NOMO-1 (cell line): Measurements from ENCODE around the gene FOXP3.
"Not testable (repeated sequence)": the region's sequence is repeated elsewhere in the genome, so short reads cannot be mapped to it uniquely, and the experiment has no call there.

Source experiments
- DNase-seq, 2 experiments: peaks; one replicate each; lab custom pipeline; 2025; ENCODE audit not compliant: unreplicated experiment in 2 of 2; lab: John Stamatoyannopoulos, UW

Gene FOXP3, protein sequence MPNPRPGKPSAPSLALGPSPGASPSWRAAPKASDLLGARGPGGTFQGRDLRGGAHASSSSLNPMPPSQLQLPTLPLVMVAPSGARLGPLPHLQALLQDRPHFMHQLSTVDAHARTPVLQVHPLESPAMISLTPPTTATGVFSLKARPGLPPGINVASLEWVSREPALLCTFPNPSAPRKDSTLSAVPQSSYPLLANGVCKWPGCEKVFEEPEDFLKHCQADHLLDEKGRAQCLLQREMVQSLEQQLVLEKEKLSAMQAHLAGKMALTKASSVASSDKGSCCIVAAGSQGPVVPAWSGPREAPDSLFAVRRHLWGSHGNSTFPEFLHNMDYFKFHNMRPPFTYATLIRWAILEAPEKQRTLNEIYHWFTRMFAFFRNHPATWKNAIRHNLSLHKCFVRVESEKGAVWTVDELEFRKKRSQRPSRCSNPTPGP

GRCh38 chrX:49264460-49264859 is at the start of gene FOXP3:
TSS of gene FOXP3 (minus strand) at chrX:49264710. CDS start at chrX:49258505, 6,205 bp downstream.
- DNase-seq, result no peak

DNA sequence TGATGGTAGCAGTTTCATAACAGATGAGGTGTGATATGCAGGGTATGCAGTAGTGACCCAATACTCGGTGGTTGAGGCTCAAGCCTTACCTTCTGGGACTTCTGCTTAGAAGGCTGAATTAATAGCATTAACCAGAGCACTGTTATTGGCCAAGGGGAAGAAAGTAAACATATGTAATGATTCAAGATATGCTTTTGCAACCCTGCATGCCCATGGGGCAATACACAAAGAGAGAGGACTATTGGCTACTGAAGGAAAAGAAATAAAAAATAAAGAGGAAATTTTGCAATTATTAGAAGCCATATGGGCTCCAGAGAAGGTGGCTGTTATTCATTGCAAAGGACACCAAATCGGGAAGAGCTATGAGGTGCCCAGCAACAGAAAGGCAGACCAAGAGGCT is 47.7 kb upstream of the FOXP3 start:
- DNase-seq, result peak; percentile 23 to 37

DNA sequence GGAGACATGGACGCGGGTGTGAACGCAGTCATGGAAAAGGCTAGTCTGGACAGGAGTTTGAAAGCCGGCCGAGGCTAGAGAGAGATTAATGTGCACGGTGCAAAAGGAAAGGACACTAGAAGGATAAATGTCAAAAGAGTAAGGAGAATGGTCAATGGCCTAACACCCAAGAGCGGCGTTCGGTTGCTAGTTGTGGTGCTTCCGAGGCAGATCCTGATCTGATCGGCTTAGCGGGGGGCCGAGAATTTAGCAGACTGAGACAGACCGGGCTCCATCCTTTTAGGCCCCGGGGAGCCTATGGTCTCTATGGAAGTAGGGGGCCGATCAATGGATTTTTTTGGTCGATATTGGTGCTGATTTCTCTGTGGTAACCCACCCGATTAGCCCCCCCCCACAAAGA is 45.9 kb upstream of the FOXP3 start:
- DNase-seq, result no peak

- DNase-seq, result peak in 1 of 2 experiments; percentile 45
Measured at GRCh38 chrX:49309401-49309981, 45.0 kb upstream of the FOXP3 start.

GRCh38 chrX:49308604-49309269 is 44.2 kb upstream of the FOXP3 start:
- peak; percentile 41 to 46 for DNase-seq

GRCh38 chrX:49307775-49308174 is 43.3 kb upstream of the FOXP3 start:
- not testable (repeated sequence) for DNase-seq

GRCh38 chrX:49303346-49303745 is 38.8 kb upstream of the FOXP3 start, which contains the start of gene GAGE10:
TSS of gene GAGE10 (plus strand) at chrX:49303646. CDS start at chrX:49304860, 1,214 bp downstream.
- DNase-seq, result no peak

DNA sequence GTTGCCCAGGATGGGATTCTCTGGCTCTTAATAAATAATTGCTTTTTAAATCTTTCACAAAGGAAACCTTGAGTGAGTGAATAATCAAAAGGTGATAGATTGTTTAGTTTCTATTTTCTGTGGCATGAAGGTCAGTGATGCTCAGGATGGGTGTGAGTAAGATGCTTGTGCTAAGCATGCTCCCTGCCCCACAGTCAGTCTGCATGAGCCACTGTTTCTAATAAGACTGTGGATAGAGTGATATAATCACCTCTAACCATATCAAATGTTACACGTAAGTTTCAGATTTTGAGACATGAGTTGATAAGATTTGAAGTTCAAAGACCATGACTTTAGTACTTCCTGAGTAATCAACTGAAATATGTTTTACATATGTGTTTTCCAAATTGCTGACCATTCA is 36.2 kb upstream of the FOXP3 start:
- no peak for DNase-seq

DNA sequence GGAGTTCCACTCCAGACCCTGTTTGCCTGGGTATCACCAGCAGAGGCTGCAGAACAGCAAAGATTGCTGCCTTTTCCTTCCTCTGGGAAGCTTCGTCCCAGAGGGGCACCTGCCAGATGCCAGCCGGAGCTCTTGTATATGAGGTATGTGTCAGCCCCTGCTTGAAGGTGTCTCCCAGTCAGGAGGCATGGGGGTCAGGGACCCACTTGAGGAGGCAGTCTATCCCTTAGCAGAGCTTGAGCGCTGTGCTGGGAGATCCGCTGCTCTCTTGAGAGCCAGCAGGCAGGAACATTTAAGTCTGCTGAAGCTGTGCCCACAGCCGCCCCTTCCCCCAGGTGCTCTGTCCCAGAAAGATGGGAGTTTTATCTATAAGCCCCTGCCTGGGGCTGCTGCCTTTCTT is 34.8 kb upstream of the FOXP3 start:
- DNase-seq, result not testable (repeated sequence)

DNA sequence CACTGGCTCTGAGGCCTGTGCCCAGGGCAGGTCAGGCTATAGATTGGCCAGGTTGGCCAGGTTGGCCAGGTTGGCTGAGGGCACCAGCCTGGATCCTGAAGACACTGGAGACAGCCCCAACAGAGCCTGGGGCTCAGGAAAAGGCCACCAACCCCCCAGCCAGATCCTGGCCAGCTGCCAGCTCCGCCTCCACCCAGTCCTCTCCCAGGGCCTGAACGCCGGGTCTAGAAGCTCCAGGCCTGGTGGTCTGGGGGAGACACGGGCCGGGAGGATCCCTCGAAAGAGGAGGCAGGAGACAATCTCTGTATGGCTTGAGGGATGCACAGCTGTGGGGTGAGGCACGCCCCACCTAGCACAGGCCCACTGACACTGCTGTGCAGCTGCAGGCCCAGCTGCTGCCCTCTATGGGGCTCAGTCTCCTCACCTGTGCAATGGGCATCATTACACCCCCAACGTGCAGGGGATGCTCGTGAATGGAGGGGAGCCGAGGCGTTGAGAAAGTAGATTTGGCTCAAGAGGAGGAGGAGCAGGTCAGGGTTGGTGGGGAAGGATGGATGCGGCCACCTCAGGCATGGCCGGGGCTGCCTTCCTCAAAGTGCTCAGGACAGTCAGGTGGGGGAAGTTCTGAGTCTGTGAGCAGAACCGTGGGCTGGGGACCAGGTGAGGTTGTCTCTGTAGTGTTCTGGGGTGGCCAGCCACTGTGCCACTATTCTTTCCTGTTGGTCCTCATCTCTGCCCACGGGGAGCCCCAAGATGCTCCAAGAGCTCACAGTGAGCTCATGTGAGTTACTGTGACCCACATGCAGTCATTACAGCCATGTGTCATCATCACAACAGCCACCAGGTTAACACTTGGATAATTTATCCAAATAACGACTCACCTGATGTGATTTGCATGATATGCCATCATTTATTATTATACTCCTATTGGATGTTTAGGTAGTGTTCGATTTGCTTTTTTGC is 28.2 kb upstream of the FOXP3 start:
- DNase-seq, result no peak

DNA sequence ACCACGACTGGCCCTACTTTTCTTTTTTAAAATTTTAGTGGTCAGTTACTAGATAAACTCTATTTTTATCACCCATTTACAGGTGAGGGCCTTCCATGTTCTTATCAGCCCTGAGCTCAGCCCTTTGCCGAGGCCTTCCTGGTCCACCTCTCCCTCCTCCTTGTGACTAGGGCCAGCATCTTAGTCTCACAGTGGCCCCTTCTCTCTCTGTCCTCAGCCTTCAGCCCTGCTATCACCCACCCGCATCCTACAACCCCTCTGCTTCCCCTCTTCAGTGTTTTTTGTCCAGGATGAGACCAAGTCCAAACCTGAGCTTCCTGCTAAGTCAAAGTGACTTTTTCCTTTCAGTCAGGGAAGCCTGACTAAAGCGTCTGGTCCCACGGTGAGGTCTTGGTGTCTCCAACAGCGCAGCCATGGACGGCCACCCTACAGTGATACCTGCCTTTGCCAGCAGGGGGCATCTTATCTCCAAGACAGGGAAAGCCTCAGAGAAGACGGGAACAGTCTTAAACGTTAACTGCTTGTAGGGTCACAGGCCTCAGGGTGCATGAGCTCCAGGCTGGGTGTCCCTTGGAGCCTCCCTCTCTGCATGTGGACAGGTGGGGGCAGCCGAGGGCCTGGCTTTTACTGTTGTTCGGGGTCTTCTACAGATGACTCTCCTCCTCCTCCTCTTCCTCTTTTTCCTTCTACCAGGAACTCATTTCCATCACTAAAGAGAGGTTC is 27.3 kb upstream of the FOXP3 start:
- peak; percentile 7 to 21 for DNase-seq

- DNase-seq, result no peak
Measured at GRCh38 chrX:49290215-49290614, 25.7 kb upstream of the FOXP3 start.

DNA sequence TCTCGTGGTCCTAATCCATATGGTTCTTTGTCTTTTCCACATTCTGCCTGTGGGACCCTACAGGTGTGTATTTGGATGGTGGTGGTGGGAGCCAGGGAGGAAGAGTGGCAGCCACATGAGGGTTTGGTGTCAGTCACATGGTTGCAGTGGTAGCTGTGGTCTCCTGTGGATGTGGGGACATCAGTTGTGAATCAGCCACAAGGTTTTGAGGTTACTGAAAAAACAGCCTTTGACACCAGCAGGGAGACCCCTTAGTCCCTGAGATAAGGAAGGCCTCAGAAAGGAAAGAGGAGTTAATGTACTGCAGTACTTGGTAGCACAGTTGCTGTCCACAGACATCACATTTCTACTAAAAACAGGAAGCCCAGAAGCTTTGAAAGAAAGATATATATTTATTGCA is 23.2 kb upstream of the FOXP3 start:
- DNase-seq, result no peak

DNA sequence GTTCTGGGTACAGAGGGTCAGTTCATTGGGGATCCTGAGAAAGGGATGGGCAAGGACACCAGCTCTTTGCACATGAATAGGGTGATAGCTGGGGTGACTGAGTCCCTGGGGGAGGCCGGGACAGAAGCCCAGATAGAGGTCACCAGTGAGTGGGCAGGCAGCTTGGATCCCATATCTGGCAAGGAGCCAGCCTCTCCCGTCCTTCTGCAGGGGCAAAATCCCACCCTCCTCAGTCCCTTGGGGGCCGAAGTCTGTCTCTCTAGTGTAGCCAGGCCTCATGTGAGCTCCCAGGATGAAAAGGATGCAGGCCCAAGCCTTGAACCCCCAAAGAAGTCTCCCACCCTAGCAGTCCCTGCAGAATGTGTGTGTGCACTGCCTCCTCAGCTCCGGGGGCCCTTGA is 22.1 kb upstream of the FOXP3 start:
- DNase-seq, result no peak

DNA sequence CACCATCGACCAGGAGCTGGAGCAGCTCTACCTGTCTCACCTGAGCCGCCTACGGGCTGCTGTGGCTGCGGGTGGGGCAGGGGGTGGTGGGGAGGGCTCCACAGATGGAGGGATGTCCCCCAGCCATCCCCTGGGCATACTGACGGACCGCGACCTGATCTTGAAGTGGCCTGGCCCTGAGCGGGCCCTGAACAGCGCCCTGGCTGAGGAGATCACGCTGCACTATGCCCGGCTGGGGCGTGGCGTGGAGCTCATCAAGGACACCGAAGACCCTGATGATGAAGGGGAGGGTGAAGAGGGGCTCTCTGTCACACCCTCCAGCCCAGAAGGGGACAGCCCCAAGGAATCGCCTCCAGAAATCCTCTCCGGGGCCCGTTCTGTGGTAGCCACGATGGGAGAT is 21.6 kb upstream of the FOXP3 start:
- no peak for DNase-seq

- DNase-seq, result no peak
Measured at GRCh38 chrX:49284212-49284611, 19.7 kb upstream of the FOXP3 start.

- no peak for DNase-seq
Measured at GRCh38 chrX:49282647-49283011, 18.1 kb upstream of the FOXP3 start.

DNA sequence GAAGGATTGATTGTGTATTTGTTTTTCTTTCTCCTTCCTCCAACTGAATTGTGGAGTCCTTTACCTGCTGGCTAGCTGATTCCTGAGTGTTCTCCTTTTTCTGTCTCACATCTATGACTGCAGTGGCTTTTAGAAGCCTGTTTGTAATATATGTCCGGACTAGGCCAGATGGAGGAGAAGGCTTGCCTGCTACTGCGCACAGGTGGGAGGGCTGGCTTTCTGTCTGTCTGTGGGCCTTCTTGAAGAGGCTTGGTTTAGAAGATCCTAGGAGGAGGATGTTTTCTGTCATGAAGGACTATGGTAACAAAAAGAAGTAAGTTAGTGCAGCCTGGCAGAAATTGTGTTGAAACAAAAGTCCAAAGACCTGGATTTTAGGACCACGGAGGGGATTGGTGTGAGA is 13.6 kb upstream of the FOXP3 start:
- no peak for DNase-seq

GRCh38 chrX:49277535-49277830 is 13.0 kb upstream of the FOXP3 start:
- DNase-seq, result no peak
